MM.1S (cell line): ENCODE measurements around the gene GRAMD1B.
A peak's percentile ranks its signal among the peaks of the same experiment; 100 is the strongest.
"Not testable (repeated sequence)": the region's sequence is repeated elsewhere in the genome, so short reads cannot be mapped to it uniquely, and the experiment has no call there.

ENCODE experiments used
- DNase-seq: peaks from one replicate; pipeline ENCODE4 v3.0.0-alpha.2; 2015
- H2AFZ ChIP-seq: fragments of 300-600 bp; sonication (generic); 2 replicates; pipeline ENCODE4 v1.6.0; 2016; ENCODE audit warnings: antibody characterized with exemption, low read length
- H3F3A ChIP-seq: fragments of 300-600 bp; sonication (generic); 2 replicates; pipeline ENCODE4 v1.6.1; 2016; ENCODE audit warnings: mild to moderate bottlenecking, antibody characterized with exemption, low read length, moderate library complexity, mixed read lengths; ENCODE audit not compliant: insufficient read depth
- H3K27ac ChIP-seq: fragments of 300-600 bp; sonication (generic); 2 replicates; pipeline ENCODE4 v1.5.1; 2016; ENCODE audit warnings: mild to moderate bottlenecking, low read length
- H3K27me3 ChIP-seq: fragments of 300-600 bp; sonication (generic); replicated peaks from 2 replicates; pipeline ENCODE4 v1.6.0; 2016; ENCODE audit warnings: low read length; ENCODE audit not compliant: insufficient read depth
- H3K36me3 ChIP-seq: fragments of 300-600 bp; sonication (generic); replicated peaks from 2 replicates; pipeline ENCODE4 v1.6.1; 2016; ENCODE audit warnings: mild to moderate bottlenecking, low read length, mixed read lengths; ENCODE audit not compliant: insufficient read depth
- H3K4me1 ChIP-seq: fragments of 300-600 bp; sonication (generic); 2 replicates; pipeline ENCODE4 v1.6.1; 2016; ENCODE audit warnings: low read length, mixed read lengths
- H3K4me2 ChIP-seq: fragments of 300-600 bp; sonication (generic); 2 replicates; pipeline ENCODE4 v1.6.0; 2016; ENCODE audit warnings: low read depth, low read length
- H3K4me3 ChIP-seq: fragments of 300-600 bp; sonication (generic); 2 replicates; pipeline ENCODE4 v1.5.1; 2016; ENCODE audit warnings: low read length, mixed read lengths
- H3K79me2 ChIP-seq: fragments of 300-600 bp; sonication (generic); 2 replicates; pipeline ENCODE4 v1.6.1; 2016; ENCODE audit warnings: mixed run types, low read length, mixed read lengths
- H3K9ac ChIP-seq: fragments of 300-600 bp; sonication (generic); 2 replicates; pipeline ENCODE4 v1.6.1; 2016; ENCODE audit warnings: low read length, mixed read lengths
- H3K9me2 ChIP-seq: fragments of 300-600 bp; sonication (generic); replicated peaks from 2 replicates; pipeline ENCODE4 v1.6.1; 2016; ENCODE audit warnings: mild to moderate bottlenecking, low read length, mixed read lengths; ENCODE audit not compliant: insufficient read depth
- H3K9me3 ChIP-seq: fragments of 300-600 bp; sonication (generic); replicated peaks from 2 replicates; pipeline ENCODE4 v1.6.1; 2016; ENCODE audit warnings: mild to moderate bottlenecking, low read length, mixed read lengths; ENCODE audit not compliant: insufficient read depth
- H4K20me1 ChIP-seq: fragments of 300-600 bp; sonication (generic); 2 replicates; pipeline ENCODE4 v1.6.1; 2016; ENCODE audit warnings: mild to moderate bottlenecking, low read length, moderate library complexity, mixed read lengths; ENCODE audit not compliant: insufficient read depth
- CTCF ChIP-seq: fragments of 300-600 bp; sonication (generic); IDR thresholded peaks from 2 replicates; pipeline ENCODE4 v1.5.1; 2016; ENCODE audit warnings: antibody characterized with exemption, low read length, mixed read lengths
- EZH2 ChIP-seq: fragments of 300-600 bp; sonication (generic); optimal IDR thresholded peaks from 2 replicates; pipeline ENCODE3; 2017; ENCODE audit warnings: low read depth, mild to moderate bottlenecking, antibody characterized with exemption, low read length, mixed read lengths
- EZH2phosphoT487 ChIP-seq: fragments of 300-600 bp; sonication (generic); IDR thresholded peaks from 2 replicates; pipeline ENCODE4 v1.6.1; 2018; ENCODE audit warnings: antibody characterized with exemption, low read length

The GRAMD1B gene

GRCh38 chr11:123454796-123455195 lies 24.7 kb downstream of the GRAMD1B start:
- no peaks in the 10 kb centered on the region for H3K27me3 ChIP-seq
- peaks cover 24% of the 10 kb centered on the region for H3K4me1 ChIP-seq
- peaks cover 13% of the 10 kb centered on the region; the same call in 1 of the 2 replicates for H3F3A ChIP-seq
- H3K27ac ChIP-seq = no peak overlapping the region
- no peaks in the 10 kb centered on the region for H3K9me2 ChIP-seq
- no peaks in the 10 kb centered on the region for H3K79me2 ChIP-seq
- H3K36me3 ChIP-seq = no peaks in the 10 kb centered on the region
- no peak for TF ChIP-seq CTCF
- no peak for DNase-seq
- H4K20me1 ChIP-seq = no peaks in the 10 kb centered on the region
- no peak overlapping the region for H2AFZ ChIP-seq
- no peak overlapping the region for H3K9ac ChIP-seq
- H3K4me3 ChIP-seq = no peak overlapping the region
- no peaks in the 10 kb centered on the region for H3K9me3 ChIP-seq
- no peak overlapping the region for H3K4me2 ChIP-seq

GRCh38 chr11:123456448-123456847 lies 26.4 kb downstream of the GRAMD1B start:
- H2AFZ ChIP-seq, H4K20me1 ChIP-seq, H3K27ac ChIP-seq, H3K9ac ChIP-seq, H3F3A ChIP-seq, DNase-seq, H3K4me2 ChIP-seq, H3K9me3 ChIP-seq, H3K9me2 ChIP-seq, H3K36me3 ChIP-seq, H3K4me3 ChIP-seq, H3K27me3 ChIP-seq, H3K79me2 ChIP-seq: not testable (repeated sequence)
- peaks cover 16% of the 10 kb centered on the region for H3K4me1 ChIP-seq

- Histone ChIP-seq H3K27me3 (peaks cover 7% of the 10 kb centered on the region; the same call in 1 of the 2 replicates), H3K9me2 (no peaks in the 10 kb centered on the region), H3K9me3 (no peaks in the 10 kb centered on the region), H3K4me2 (no peak overlapping the region), H3K27ac (no peak overlapping the region), H4K20me1 (no peaks in the 10 kb centered on the region), H3K79me2 (no peaks in the 10 kb centered on the region), H3K36me3 (no peaks in the 10 kb centered on the region), H3F3A (no peaks in the 10 kb centered on the region), H2AFZ (0 out of 2 replicates have a peak overlapping the region, but pooled peaks have one; percentile 40), H3K4me1 (peaks cover 9% of the 10 kb centered on the region), H3K9ac (no peak overlapping the region), H3K4me3 (no peak overlapping the region)
- TF ChIP-seq EZH2 (no peak), CTCF (no peak), EZH2phosphoT487 (no peak)
- no peak for DNase-seq
These were observed 27.2 kb downstream of the GRAMD1B start for GRCh38 chr11:123457187-123457770.

GRCh38 chr11:123458501-123458900 lies 28.4 kb downstream of the GRAMD1B start:
- no peak overlapping the region for H3K4me3 ChIP-seq
- peaks cover 4% of the 10 kb centered on the region; the same call in 1 of the 2 replicates for H3K4me1 ChIP-seq
- no peaks in the 10 kb centered on the region; the same call in 1 of the 2 replicates for H4K20me1 ChIP-seq
- TF ChIP-seq EZH2phosphoT487 (no peak), CTCF (no peak), EZH2 (no peak)
- peaks cover 7% of the 10 kb centered on the region; the same call in 1 of the 2 replicates for H3K27me3 ChIP-seq
- H3K9ac ChIP-seq = no peak overlapping the region
- no peaks in the 10 kb centered on the region for H3K9me2 ChIP-seq
- H3K36me3 ChIP-seq = no peaks in the 10 kb centered on the region
- no peaks in the 10 kb centered on the region for H3F3A ChIP-seq
- H3K9me3 ChIP-seq = no peaks in the 10 kb centered on the region
- H3K79me2 ChIP-seq = no peaks in the 10 kb centered on the region
- no peak overlapping the region for H3K4me2 ChIP-seq
- no peak for DNase-seq
- no peak overlapping the region for H3K27ac ChIP-seq
- no peak overlapping the region for H2AFZ ChIP-seq
